ENCODE results near the gene NELL1.
"Not testable (repeated sequence)": the region's sequence is repeated elsewhere in the genome, so short reads cannot be mapped to it uniquely, and the experiment has no call there.

NELL1 gene

GRCh38 chr11:21257461-21257860, 588.1 kb downstream of the NELL1 start:
- DNase-seq, result no peak

GRCh38 chr11:21258414-21258813, 589.0 kb downstream of the NELL1 start:
- DNase-seq, result no peak

- DNase-seq, result no peak
Measured at GRCh38 chr11:21260101-21260500, 590.7 kb downstream of the NELL1 start.

GRCh38 chr11:21262992-21263391, 593.6 kb downstream of the NELL1 start:
- DNase-seq, result no peak

- no peak for DNase-seq
Measured at GRCh38 chr11:21264125-21264524, 594.7 kb downstream of the NELL1 start.

GRCh38 chr11:21268036-21268435, 598.6 kb downstream of the NELL1 start:
- DNase-seq, result no peak

GRCh38 chr11:21272139-21272538, 602.8 kb downstream of the NELL1 start:
- DNase-seq, result not testable (repeated sequence)

- DNase-seq, result no peak
Measured at GRCh38 chr11:21278840-21279239, 609.5 kb downstream of the NELL1 start.

- no peak for DNase-seq
Measured at GRCh38 chr11:21285104-21285503, 615.7 kb downstream of the NELL1 start.

GRCh38 chr11:21289686-21290085, 620.3 kb downstream of the NELL1 start:
- DNase-seq, result no peak

- DNase-seq, result no peak
Measured at GRCh38 chr11:21295508-21295907, 626.1 kb downstream of the NELL1 start.

- DNase-seq, result no peak
Measured at GRCh38 chr11:21301981-21302380, 632.6 kb downstream of the NELL1 start.

GRCh38 chr11:21306739-21307358, 637.5 kb downstream of the NELL1 start:
- no peak for DNase-seq

GRCh38 chr11:21307874-21308273, 638.5 kb downstream of the NELL1 start:
- DNase-seq, result no peak

- no peak for DNase-seq
Measured at GRCh38 chr11:21316591-21316990, 647.2 kb downstream of the NELL1 start.

- no peak for DNase-seq
Measured at GRCh38 chr11:21321072-21321471, 651.7 kb downstream of the NELL1 start.

GRCh38 chr11:21321530-21321929, 652.1 kb downstream of the NELL1 start:
- no peak for DNase-seq

- DNase-seq, result no peak
Measured at GRCh38 chr11:21323617-21324016, 654.2 kb downstream of the NELL1 start.

- no peak for DNase-seq
Measured at GRCh38 chr11:21343204-21343603, 673.8 kb downstream of the NELL1 start.

GRCh38 chr11:21346361-21346760, 677.0 kb downstream of the NELL1 start:
- no peak for DNase-seq

- DNase-seq, result no peak
Measured at GRCh38 chr11:21350613-21351012, 681.2 kb downstream of the NELL1 start.

GRCh38 chr11:21353425-21353824, 684.0 kb downstream of the NELL1 start:
- DNase-seq, result no peak

GRCh38 chr11:21364866-21365624, 695.7 kb downstream of the NELL1 start:
- no peak for DNase-seq

- DNase-seq, result no peak
Measured at GRCh38 chr11:21369947-21370346, 700.6 kb downstream of the NELL1 start.

- no peak for DNase-seq
Measured at GRCh38 chr11:21371044-21371443, 701.7 kb downstream of the NELL1 start.

Measured in NCI-H1694 treated with DMSO at 0.1 percent for 48 hours (cell line).